Tibial nerve (tissue), 4 donors: ENCODE results near the gene FOLR2. TPM values are rescaled to one million over a fixed set of nuclear protein-coding genes. Genes with fewer than 3 reads are reported as not detected.
"Not testable (repeated sequence)": the region's sequence is repeated elsewhere in the genome, so short reads cannot be mapped to it uniquely, and the experiment has no call there.

ENCODE experiments used
- DNase-seq, 2 donors: peaks; one replicate each; pipeline ENCODE4 v3.0.0-alpha.2; 2019; ENCODE audit warnings: low spot score in 2 of 2
- H3K27ac ChIP-seq, 4 donors: fragments of 200-600 bp; sonication (generic) in 3 of 4; one replicate each; pipeline ENCODE4 v1.5.1; 2017 to 2019; ENCODE audit warnings: mild to moderate bottlenecking in 1 of 4
- H3K27me3 ChIP-seq, 2 donors: fragments of 200-600 bp; sonication (generic) in 1 of 2; one replicate each; pipeline versions ENCODE4 v1.5.1 to v1.6.0; 2017 to 2019
- H3K36me3 ChIP-seq, 3 donors: fragments of 200-600 bp; sonication (generic); one replicate each; pipeline ENCODE4 v1.5.1; 2018 to 2019
- H3K4me1 ChIP-seq, 4 donors: fragments of 200-600 bp; sonication (generic) in 3 of 4; one replicate each; pipeline ENCODE4 v1.5.1; 2017 to 2019
- H3K4me3 ChIP-seq, 4 donors: fragments of 200-600 bp; sonication (generic) in 3 of 4; one replicate each; pipeline ENCODE4 v1.5.1; 2017 to 2019; ENCODE audit warnings: mild to moderate bottlenecking in 1 of 4, moderate library complexity in 1 of 4
- H3K9me3 ChIP-seq, 4 donors: fragments of 200-600 bp; sonication (generic) in 3 of 4; one replicate each; pipeline ENCODE4 v1.5.1; 2017 to 2019
- CTCF ChIP-seq, 5 experiments: fragments of 200-600 bp in 3 of 5; fragments of 450-650 bp in 2 of 5; sonication (generic) in 3 of 5; IDR thresholded peaks; one replicate each; pipeline ENCODE4 v1.5.1; 2016 to 2019; ENCODE audit warnings: antibody characterized with exemption in 5 of 5, mild to moderate bottlenecking in 3 of 5, moderate library complexity in 2 of 5
- EP300 ChIP-seq, 2 donors: sonication (generic); formaldehyde crosslinking; IDR thresholded peaks; one replicate each; pipeline ENCODE4 v1.6.1; 2017; ENCODE audit warnings: antibody characterized with exemption in 2 of 2, mild to moderate bottlenecking in 1 of 2
- POLR2A ChIP-seq, 2 donors: fragments of 450-650 bp; IDR thresholded peaks; one replicate each; pipeline ENCODE4 v1.6.1; 2017; ENCODE audit warnings: antibody characterized with exemption in 2 of 2, mild to moderate bottlenecking in 2 of 2, moderate library complexity in 2 of 2
- WGBS, 2 donors: methylation state at CpG; one replicate each; pipeline ENCODE4 v1.1.5; 2018; 5-methylcytosine and 5-hydroxymethylcytosine counted together
- total RNA-seq, 4 donors: library from RNA; depleted of rRNA; stranded (reverse); fragments of >200 nt; gene quantifications; one replicate each; pipeline ENCODE4 v1.1.0, GENCODE V29; 2016

Gene FOLR2
- total RNA-seq, 4 donors from 2014 or later = 27.8 to 60.9 (median 35.7) TPM

GRCh38 chr11:72177656-72178055 is 38.9 kb upstream of the FOLR2 start:
- Histone ChIP-seq H3K4me1 (no peaks in the 10 kb centered on the region), H3K36me3 (no peaks in the 10 kb centered on the region), H3K27ac (no peak overlapping the region), H3K9me3 (no peaks in the 10 kb centered on the region), H3K27me3 (peaks cover 0 to 6% of the 10 kb centered on the region in 2 donors), H3K4me3 (no peak overlapping the region)
- DNase-seq = no peak
- 66 to 79% methylated on average over 6 of the region's 6 CpGs for WGBS, 2 donors
- TF ChIP-seq EP300 (IDR thresholded peaks at IDR 0.05) (no peak), CTCF (IDR thresholded peaks at IDR 0.05) (no peak), POLR2A (IDR thresholded peaks at IDR 0.05) (no peak)

- H3K27ac ChIP-seq = no peak overlapping the region
Measured at GRCh38 chr11:72179049-72179803, 37.4 kb upstream of the FOLR2 start.

GRCh38 chr11:72179804-72180396 is 36.7 kb upstream of the FOLR2 start:
- peaks cover 0 to 6% of the 10 kb centered on the region in 2 donors for H3K27me3 ChIP-seq
- no peak overlapping the region for H3K27ac ChIP-seq
- no peaks in the 10 kb centered on the region for H3K9me3 ChIP-seq
- peaks cover 0 to 7% (median 0%) of the 10 kb centered on the region in 4 donors for H3K4me1 ChIP-seq
- 72 to 75% methylated on average over 4 of the region's 4 CpGs for WGBS, 2 donors
- no peak for DNase-seq
- no peaks in the 10 kb centered on the region for H3K36me3 ChIP-seq
- no peak overlapping the region for H3K4me3 ChIP-seq
- no peak for TF ChIP-seq POLR2A (IDR thresholded peaks at IDR 0.05)
- TF ChIP-seq CTCF (IDR thresholded peaks at IDR 0.05) = no peak
- no peak for TF ChIP-seq EP300 (IDR thresholded peaks at IDR 0.05)

More at GRCh38 chr11:72179049-72179803, 37.4 kb upstream of the FOLR2 start:
- DNase-seq = no peak
- H3K27me3 ChIP-seq = peaks cover 0 to 6% of the 10 kb centered on the region in 2 donors
- WGBS, 2 donors = 82 to 84% methylated on average over 7 of the region's 7 CpGs
- TF ChIP-seq POLR2A (IDR thresholded peaks at IDR 0.05) (no peak), CTCF (IDR thresholded peaks at IDR 0.05) (no peak), EP300 (IDR thresholded peaks at IDR 0.05) (no peak)
- no peaks in the 10 kb centered on the region for H3K36me3 ChIP-seq
- peaks cover 0 to 7% (median 0%) of the 10 kb centered on the region in 4 donors for H3K4me1 ChIP-seq
- H3K9me3 ChIP-seq = no peaks in the 10 kb centered on the region
- H3K4me3 ChIP-seq = no peak overlapping the region

GRCh38 chr11:72180892-72181552 is 35.6 kb upstream of the FOLR2 start:
- WGBS, 2 donors = 59 to 64% methylated on average over 7 of the region's 7 CpGs
- H3K36me3 ChIP-seq, H3K4me3 ChIP-seq, H3K27ac ChIP-seq, H3K4me1 ChIP-seq, DNase-seq, H3K27me3 ChIP-seq, H3K9me3 ChIP-seq: not testable (repeated sequence)

- H3K36me3 ChIP-seq, H3K4me1 ChIP-seq, H3K4me3 ChIP-seq, H3K27ac ChIP-seq, DNase-seq, H3K9me3 ChIP-seq, H3K27me3 ChIP-seq: not testable (repeated sequence)
- WGBS, 2 donors = 57% methylated on average over 3 of the region's 3 CpGs
Measured at GRCh38 chr11:72181553-72181958, 35.0 kb upstream of the FOLR2 start.

GRCh38 chr11:72188267-72188666 is 28.3 kb upstream of the FOLR2 start:
- peaks cover 0 to 5% (median 0%) of the 10 kb centered on the region in 4 donors for H3K4me1 ChIP-seq
- DNase-seq = no peak
- H3K27me3 ChIP-seq = no peaks in the 10 kb centered on the region
- TF ChIP-seq POLR2A (IDR thresholded peaks at IDR 0.05) = no peak
- WGBS, 2 donors = 88 to 92% methylated on average over 1 of the region's 1 CpG
- H3K9me3 ChIP-seq = no peaks in the 10 kb centered on the region
- H3K27ac ChIP-seq = no peak overlapping the region
- H3K36me3 ChIP-seq = no peaks in the 10 kb centered on the region
- H3K4me3 ChIP-seq = no peak overlapping the region
